Measurements from ENCODE around the gene LILRB4.
"Not testable (repeated sequence)": the region's sequence is repeated elsewhere in the genome, so short reads cannot be mapped to it uniquely, and the experiment has no call there.

LILRB4 gene

DNA sequence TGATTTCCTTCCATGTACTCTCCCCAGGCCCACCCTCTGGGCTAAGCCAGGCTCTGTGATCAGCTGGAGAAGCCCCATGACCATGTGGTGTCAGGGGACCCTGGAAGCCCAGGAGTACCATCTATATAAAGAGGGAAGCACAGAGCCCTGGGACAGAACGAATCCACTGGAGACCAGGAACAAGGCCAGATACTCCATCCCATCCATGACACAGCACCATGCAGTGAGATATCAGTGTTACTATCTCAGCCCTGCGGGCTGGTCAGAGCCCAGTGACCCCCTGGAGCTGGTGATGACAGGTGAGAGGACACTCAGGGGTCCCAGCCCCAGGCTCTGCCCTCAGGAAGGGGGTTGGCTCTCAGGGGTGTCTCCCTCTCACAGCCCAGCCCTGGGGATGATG lies 34.0 kb downstream of the LILRB4 start:
- no peak for DNase-seq (ENCODE audit: low read depth, low spot score)

DNA sequence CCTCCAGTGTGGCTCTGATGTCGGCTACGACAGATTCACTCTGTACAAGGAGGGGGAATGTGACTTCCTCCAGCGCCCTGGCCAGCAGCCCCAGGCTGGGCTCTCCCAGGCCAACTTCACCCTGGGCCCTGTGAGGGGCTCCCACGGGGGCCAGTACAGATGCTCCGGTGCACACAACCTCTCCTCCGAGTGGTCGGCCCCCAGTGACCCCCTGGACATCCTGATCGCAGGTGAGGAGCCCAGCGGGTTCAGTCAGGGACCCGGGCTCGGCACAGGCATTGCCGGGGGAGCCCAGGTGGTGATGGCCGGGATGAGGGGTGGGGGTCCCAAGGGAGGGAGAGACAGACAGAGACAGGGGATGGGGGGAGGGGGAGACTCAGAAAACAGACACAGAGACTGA lies 34.9 kb downstream of the LILRB4 start:
- H3K4me3 ChIP-seq (ENCODE audit: low read depth, low read length); DNase-seq (ENCODE audit: low read depth, low spot score); CTCF ChIA-PET; POLR2A ChIA-PET: not testable (repeated sequence)

More for the DNA sequence above, 34.0 kb downstream of the LILRB4 start:
- CTCF ChIA-PET = no interaction called here
- H3K4me3 ChIP-seq (ENCODE audit: low read depth, low read length) = no peak overlapping the region
- POLR2A ChIA-PET = no interaction called here
- TF ChIP-seq, protein P1, sequence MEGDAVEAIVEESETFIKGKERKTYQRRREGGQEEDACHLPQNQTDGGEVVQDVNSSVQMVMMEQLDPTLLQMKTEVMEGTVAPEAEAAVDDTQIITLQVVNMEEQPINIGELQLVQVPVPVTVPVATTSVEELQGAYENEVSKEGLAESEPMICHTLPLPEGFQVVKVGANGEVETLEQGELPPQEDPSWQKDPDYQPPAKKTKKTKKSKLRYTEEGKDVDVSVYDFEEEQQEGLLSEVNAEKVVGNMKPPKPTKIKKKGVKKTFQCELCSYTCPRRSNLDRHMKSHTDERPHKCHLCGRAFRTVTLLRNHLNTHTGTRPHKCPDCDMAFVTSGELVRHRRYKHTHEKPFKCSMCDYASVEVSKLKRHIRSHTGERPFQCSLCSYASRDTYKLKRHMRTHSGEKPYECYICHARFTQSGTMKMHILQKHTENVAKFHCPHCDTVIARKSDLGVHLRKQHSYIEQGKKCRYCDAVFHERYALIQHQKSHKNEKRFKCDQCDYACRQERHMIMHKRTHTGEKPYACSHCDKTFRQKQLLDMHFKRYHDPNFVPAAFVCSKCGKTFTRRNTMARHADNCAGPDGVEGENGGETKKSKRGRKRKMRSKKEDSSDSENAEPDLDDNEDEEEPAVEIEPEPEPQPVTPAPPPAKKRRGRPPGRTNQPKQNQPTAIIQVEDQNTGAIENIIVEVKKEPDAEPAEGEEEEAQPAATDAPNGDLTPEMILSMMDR (IDR thresholded peaks at IDR 0.05; ENCODE audit: insufficient read depth, low read length, missing control alignments) = no peak

DNA sequence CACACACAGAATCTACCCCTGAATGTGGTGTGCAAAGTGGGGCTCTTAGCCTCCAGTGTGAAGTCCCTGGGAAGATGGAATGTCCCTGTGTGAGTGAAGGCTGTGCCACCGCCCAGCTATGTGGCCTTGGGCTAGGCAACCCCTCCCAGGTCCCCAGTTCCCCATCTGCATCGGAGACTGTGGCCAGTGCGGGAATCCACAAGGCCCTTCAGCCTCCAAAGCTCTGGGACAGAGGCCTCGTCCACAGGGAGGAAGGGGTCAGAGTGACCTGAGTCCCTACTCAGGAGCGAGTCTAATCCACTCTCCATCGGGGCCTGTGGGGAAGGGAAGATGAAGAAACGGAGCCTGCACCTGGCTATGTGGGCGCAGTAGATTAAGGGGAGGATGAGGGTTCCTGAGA lies 42.1 kb downstream of the LILRB4 start:
- CTCF ChIA-PET = no interaction called here

DNA sequence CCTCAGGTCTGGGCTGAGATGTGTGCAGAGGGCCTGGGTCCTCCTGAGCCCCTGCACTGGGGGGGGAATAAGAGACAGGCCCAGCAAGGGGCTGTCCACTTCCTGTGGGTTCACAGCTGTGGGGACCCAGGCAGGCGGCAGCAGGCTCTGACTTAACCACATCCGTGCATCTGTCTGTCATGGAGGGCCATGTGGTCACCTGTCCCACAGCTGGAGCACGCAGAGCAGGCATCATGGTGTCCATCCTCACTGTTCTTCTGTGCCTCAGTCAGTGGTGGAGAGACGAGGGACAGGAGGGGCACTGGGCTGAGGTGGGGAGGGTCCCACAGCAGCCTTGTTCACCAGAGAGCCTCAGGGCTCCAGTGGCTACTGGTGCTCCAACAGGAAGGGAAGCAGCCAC lies 45.2 kb downstream of the LILRB4 start:
- POLR2A ChIA-PET = no interaction called here

More for the DNA sequence above, 42.1 kb downstream of the LILRB4 start:
- DNase-seq (ENCODE audit: low read depth, low spot score) = no peak
- POLR2A ChIA-PET = no interaction called here
- TF ChIP-seq, protein P1 (IDR thresholded peaks at IDR 0.05; ENCODE audit: insufficient read depth, low read length, missing control alignments) = no peak
- no peak overlapping the region for H3K4me3 ChIP-seq (ENCODE audit: low read depth, low read length)

DNA sequence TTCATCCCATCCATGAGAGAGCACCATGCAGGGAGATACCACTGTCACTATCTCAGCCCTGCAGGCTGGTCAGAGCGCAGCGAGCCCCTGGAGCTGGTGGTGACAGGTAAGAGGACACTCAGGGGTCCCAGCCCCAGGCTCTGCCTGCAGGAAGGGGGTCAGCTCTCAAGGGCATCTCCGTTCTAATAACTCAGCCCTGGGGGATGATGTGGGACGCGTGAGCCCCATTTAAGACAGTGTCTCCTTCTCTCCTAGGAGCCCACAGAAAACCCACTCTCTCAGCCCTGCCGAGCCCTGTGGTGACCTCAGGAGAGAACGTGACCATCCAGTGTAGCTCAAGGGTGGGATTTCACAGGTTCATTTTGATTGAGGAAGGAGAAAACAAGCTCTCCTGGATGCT lies 46.0 kb downstream of the LILRB4 start:
- TF ChIP-seq, protein P1 (IDR thresholded peaks at IDR 0.05; ENCODE audit: insufficient read depth, low read length, missing control alignments) = no peak
- ChIA-PET CTCF (no interaction called here), POLR2A (no interaction called here)
- DNase-seq (ENCODE audit: low read depth, low spot score) = no peak
- no peak overlapping the region for H3K4me3 ChIP-seq (ENCODE audit: low read depth, low read length)

More for the DNA sequence above, 45.2 kb downstream of the LILRB4 start:
- TF ChIP-seq, protein P1 (IDR thresholded peaks at IDR 0.05; ENCODE audit: insufficient read depth, low read length, missing control alignments) = no peak
- DNase-seq (ENCODE audit: low read depth, low spot score) = no peak
- CTCF ChIA-PET = no interaction called here
- no peak overlapping the region for H3K4me3 ChIP-seq (ENCODE audit: low read depth, low read length)

DNA sequence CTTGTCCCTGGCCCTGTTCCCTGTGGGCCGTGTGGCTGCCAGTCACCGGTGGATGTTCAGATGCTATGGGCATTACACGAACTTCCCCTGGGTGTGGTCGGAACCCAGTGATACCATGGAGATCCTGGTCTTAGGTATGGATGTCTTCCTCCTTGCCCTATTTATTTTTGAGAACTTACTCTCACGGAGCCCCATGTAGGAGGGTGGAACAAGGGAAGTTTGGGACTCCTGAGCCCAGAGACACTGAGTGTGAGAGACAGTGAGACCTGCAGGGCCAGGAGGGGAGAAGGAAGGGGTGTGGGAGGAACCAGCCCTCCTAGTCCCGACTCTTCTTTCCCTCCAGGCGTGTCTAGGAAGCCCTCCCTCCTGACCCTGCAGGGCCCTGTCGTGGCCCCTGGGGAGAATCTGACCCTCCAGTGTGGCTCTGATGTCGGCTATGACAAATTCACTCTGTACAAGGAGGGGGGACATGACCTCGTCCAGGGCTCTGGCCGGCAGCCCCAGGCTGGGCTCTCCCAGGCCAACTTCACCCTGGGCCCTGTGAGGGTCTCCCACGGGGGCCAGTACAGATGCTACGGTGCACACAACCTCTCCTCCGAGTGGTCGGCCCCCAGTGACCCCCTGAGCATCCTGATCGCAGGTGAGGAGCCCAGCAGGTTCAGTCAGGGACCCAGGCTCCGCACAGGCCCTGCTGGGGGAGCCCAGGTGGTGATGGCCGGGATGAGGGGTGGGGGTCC lies 46.6 kb downstream of the LILRB4 start:
- no peak for DNase-seq (ENCODE audit: low read depth, low spot score)
- POLR2A ChIA-PET = no interaction called here
- H3K4me3 ChIP-seq (ENCODE audit: low read depth, low read length) = no peak overlapping the region
- CTCF ChIA-PET = no interaction called here
- TF ChIP-seq, protein P1 (IDR thresholded peaks at IDR 0.05; ENCODE audit: insufficient read depth, low read length, missing control alignments) = no peak

DNA sequence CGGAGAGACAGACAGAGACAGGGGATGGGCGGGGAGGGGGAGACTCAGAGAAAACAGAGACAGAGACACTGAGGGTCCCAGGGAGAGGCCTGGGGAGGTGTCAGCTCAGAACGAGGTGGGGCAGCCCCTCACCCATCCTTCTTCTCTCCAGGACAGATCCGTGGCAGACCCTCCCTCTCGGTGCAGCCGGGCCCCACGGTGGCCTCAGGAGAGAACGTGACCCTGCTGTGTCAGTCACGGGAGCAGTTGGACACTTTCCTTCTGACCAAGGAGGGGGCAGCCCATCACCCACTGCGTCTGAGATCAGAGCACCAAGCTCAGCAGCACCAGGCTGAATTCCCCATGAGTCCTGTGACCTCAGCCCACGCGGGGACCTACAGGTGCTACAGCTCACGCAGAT lies 47.2 kb downstream of the LILRB4 start:
- CTCF ChIA-PET; H3K4me3 ChIP-seq (ENCODE audit: low read depth, low read length); DNase-seq (ENCODE audit: low read depth, low spot score); POLR2A ChIA-PET: not testable (repeated sequence)

Data from AG04449 (cell line).